Upper lobe of left lung (tissue), 4 donors: ENCODE measurements around the gene NEURL1.

Source experiments
- POLR2A ChIP-seq, 4 donors: fragments of 450-650 bp; IDR thresholded peaks; one replicate each; pipeline ENCODE4 v1.5.1; 2016 to 2017; ENCODE audit warnings: antibody characterized with exemption in 4 of 4, mild to moderate bottlenecking in 2 of 4
- TF ChIP-seq, protein P1 (sequence below), 6 experiments: fragments of 450-650 bp in 4 of 6; fragments of 200-600 bp in 2 of 6; sonication (generic) in 2 of 6; IDR thresholded peaks; one replicate each; pipeline ENCODE4 v1.5.1; 2016 to 2019; ENCODE audit warnings: antibody characterized with exemption in 6 of 6

DNA sequence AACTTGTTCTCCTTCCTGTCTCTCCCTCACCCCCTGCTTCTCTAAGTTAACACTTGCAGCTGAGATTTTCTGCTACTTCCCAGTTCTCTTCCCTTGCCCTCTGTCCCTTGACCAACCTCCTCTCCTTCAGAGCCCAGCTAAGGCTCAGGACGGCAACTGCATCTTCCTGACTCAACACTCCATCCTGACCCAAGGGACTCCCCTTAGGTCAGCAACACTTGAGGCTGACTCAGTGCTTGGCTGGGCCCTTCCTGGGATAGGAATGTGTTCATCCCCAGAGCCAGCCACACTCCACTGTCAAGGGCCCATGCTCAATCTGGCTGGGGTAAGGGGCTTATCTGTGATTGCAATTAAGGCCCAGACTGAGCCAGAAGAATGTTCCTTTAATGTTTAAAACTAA lies 44.8 kb upstream of the NEURL1 start:
- TF ChIP-seq, protein P1, sequence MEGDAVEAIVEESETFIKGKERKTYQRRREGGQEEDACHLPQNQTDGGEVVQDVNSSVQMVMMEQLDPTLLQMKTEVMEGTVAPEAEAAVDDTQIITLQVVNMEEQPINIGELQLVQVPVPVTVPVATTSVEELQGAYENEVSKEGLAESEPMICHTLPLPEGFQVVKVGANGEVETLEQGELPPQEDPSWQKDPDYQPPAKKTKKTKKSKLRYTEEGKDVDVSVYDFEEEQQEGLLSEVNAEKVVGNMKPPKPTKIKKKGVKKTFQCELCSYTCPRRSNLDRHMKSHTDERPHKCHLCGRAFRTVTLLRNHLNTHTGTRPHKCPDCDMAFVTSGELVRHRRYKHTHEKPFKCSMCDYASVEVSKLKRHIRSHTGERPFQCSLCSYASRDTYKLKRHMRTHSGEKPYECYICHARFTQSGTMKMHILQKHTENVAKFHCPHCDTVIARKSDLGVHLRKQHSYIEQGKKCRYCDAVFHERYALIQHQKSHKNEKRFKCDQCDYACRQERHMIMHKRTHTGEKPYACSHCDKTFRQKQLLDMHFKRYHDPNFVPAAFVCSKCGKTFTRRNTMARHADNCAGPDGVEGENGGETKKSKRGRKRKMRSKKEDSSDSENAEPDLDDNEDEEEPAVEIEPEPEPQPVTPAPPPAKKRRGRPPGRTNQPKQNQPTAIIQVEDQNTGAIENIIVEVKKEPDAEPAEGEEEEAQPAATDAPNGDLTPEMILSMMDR (IDR thresholded peaks at IDR 0.05) = no peak
- TF ChIP-seq POLR2A (IDR thresholded peaks at IDR 0.05) = peak in 1 of 4 donors; percentile 7
